HepG2 (cell line): ENCODE results near the gene HPS3. TPM values are rescaled to one million over a fixed set of nuclear protein-coding genes. Genes with fewer than 3 reads are reported as not detected.

Experiments
- ARNT ChIP-seq: fragments of 450-650 bp; IDR thresholded peaks from 2 replicates; pipeline ENCODE4 v1.6.1; 2017
- CBX5 ChIP-seq: sonication (generic); formaldehyde crosslinking; IDR thresholded peaks from 2 replicates; pipeline ENCODE4 v1.4.0; 2020; ENCODE audit warnings: missing genetic modification reagents, borderline replicate concordance
- KLF16 ChIP-seq, 2 experiments: sonication (generic) in 1 of 2; formaldehyde crosslinking in 1 of 2; IDR thresholded peaks; 2 replicates each; pipeline versions ENCODE4 v1.6.1 to v1.8.0; 2016 to 2023; ENCODE audit warnings: missing genetic modification reagents in 2 of 2, missing compliant biosample characterization in 1 of 2
- KMT2B ChIP-seq: IDR thresholded peaks from 2 replicates; pipeline ENCODE4 v1.6.1; 2016; ENCODE audit warnings: missing genetic modification reagents, missing compliant biosample characterization
- SALL2 ChIP-seq: sonication (generic); formaldehyde crosslinking; IDR thresholded peaks from 2 replicates; pipeline ENCODE4 v1.8.1; 2023; ENCODE audit warnings: mild to moderate bottlenecking, missing genetic modification reagents, inconsistent platforms
- SRSF4 ChIP-seq: fragments of 200-400 bp; formaldehyde crosslinking; IDR thresholded peaks from one replicate; pipeline ENCODE4 v1.6.1; 2018; ENCODE audit warnings: mild to moderate bottlenecking, low read depth, low read length, moderate library complexity; ENCODE audit not compliant: poor library complexity, severe bottlenecking
- polyA plus RNA-seq, 8 experiments: library from polyadenylated mRNA; depleted of rRNA in 3 of 8; stranded (reverse) in 7 of 8; unstranded in 1 of 8; fragments of >200 nt; fragmentation: Illumina TruSeq in 4 of 8; extraction: Trizol in 4 of 8; gene quantifications; 2 replicates each; pipeline versions ENCODE4 v1.2.1 to v1.2.3, GENCODE V29; 2011 to 2016; ENCODE audit warnings: low read depth in 4 of 8, missing spikeins in 1 of 8, mixed read lengths in 1 of 8; ENCODE audit not compliant: insufficient read depth in 1 of 8
- total RNA-seq, 5 experiments: library from RNA; depleted of rRNA; stranded (reverse); fragments of >200 nt; fragmentation: Illumina TruSeq; extraction: Trizol; gene quantifications; 2 replicates each; pipeline ENCODE4 v1.2.3, GENCODE V29; 2016; ENCODE audit warnings: low read depth in 1 of 5
- TF ChIP-seq, protein P1 (sequence below): sonication (generic); formaldehyde crosslinking; IDR thresholded peaks from 2 replicates; pipeline ENCODE4 v1.4.0; 2020; ENCODE audit warnings: missing genetic modification reagents, borderline replicate concordance
- TF ChIP-seq, protein P2 (sequence below): IDR thresholded peaks from 2 replicates; pipeline ENCODE4 v1.6.1; 2016; ENCODE audit warnings: low read depth, missing genetic modification reagents, missing compliant biosample characterization
- TF ChIP-seq, protein P3 (sequence below): sonication (generic); formaldehyde crosslinking; IDR thresholded peaks from 2 replicates; pipeline ENCODE4 v1.4.0; 2020; ENCODE audit warnings: mild to moderate bottlenecking, missing genetic modification reagents
- TF ChIP-seq, protein P4 (sequence below): sonication (generic); formaldehyde crosslinking; IDR thresholded peaks from 2 replicates; pipeline ENCODE4 v1.8.0; 2022; ENCODE audit warnings: missing genetic modification reagents, mild to moderate bottlenecking, inconsistent platforms, borderline replicate concordance

The HPS3 gene
- total and polyA plus RNA-seq, 2 of the 13 experiments (the other 11 are each of a cell fraction or from before 2014, with no cell fraction given) = 9.5 to 18.9 TPM

DNA sequence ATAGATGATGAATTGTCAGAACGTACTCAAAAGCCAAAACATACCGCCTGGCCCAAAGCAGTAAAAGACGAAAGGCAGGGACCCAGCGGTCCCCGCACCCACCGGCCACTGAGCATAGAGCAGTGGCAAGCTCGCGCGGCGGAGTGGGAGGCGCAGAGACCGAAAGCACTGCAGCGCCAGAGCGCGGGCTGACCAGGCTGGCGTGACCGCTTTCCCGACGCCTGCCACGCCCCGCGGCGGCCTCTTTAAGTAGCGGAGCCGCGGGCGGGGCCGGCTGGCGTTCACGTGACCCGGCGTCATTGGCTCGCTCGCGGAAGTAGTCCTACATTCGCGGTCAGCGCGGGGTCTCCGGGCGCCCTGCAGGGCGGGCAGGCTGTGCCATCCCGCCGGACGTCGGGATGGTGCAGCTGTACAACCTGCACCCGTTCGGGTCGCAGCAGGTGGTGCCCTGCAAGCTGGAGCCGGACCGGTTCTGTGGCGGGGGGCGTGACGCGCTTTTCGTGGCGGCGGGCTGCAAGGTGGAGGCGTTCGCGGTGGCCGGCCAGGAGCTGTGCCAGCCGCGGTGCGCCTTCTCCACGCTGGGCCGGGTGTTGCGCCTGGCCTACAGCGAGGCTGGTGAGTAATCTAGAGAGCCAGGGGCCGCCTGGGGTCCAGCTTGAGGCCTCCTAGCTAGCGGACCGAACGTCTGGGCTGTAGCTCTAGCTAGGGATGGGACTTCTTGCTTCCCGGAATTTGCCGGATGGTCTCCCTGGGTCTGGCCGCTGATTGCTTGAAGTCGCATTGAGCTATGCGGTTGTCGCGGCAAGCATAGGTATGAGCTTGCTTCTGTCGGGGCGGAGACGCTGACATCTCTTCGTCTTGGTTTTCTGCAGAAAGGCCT is at the start of gene HPS3 (continued):
- peak in 1 of 2 experiments; percentile 85; a peak in 2 of 4 replicates for TF ChIP-seq KLF16 (CRISPR knock-in tag; IDR thresholded peaks at IDR 0.05)
- no peak; the same call in 1 of the 2 replicates for TF ChIP-seq CBX5 (CRISPR knock-in tag)
- TF ChIP-seq KMT2B = peak; percentile 91
- peak; percentile 41; the same call in 1 of the 2 replicates for TF ChIP-seq SALL2 (CRISPR knock-in tag)
- TF ChIP-seq, protein P1, sequence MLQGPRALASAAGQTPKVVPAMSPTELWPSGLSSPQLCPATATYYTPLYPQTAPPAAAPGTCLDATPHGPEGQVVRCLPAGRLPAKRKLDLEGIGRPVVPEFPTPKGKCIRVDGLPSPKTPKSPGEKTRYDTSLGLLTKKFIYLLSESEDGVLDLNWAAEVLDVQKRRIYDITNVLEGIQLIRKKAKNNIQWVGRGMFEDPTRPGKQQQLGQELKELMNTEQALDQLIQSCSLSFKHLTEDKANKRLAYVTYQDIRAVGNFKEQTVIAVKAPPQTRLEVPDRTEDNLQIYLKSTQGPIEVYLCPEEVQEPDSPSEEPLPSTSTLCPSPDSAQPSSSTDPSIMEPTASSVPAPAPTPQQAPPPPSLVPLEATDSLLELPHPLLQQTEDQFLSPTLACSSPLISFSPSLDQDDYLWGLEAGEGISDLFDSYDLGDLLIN = peak; percentile 19
- TF ChIP-seq SRSF4 = no peak
- no peak for TF ChIP-seq ARNT
- TF ChIP-seq, protein P2, sequence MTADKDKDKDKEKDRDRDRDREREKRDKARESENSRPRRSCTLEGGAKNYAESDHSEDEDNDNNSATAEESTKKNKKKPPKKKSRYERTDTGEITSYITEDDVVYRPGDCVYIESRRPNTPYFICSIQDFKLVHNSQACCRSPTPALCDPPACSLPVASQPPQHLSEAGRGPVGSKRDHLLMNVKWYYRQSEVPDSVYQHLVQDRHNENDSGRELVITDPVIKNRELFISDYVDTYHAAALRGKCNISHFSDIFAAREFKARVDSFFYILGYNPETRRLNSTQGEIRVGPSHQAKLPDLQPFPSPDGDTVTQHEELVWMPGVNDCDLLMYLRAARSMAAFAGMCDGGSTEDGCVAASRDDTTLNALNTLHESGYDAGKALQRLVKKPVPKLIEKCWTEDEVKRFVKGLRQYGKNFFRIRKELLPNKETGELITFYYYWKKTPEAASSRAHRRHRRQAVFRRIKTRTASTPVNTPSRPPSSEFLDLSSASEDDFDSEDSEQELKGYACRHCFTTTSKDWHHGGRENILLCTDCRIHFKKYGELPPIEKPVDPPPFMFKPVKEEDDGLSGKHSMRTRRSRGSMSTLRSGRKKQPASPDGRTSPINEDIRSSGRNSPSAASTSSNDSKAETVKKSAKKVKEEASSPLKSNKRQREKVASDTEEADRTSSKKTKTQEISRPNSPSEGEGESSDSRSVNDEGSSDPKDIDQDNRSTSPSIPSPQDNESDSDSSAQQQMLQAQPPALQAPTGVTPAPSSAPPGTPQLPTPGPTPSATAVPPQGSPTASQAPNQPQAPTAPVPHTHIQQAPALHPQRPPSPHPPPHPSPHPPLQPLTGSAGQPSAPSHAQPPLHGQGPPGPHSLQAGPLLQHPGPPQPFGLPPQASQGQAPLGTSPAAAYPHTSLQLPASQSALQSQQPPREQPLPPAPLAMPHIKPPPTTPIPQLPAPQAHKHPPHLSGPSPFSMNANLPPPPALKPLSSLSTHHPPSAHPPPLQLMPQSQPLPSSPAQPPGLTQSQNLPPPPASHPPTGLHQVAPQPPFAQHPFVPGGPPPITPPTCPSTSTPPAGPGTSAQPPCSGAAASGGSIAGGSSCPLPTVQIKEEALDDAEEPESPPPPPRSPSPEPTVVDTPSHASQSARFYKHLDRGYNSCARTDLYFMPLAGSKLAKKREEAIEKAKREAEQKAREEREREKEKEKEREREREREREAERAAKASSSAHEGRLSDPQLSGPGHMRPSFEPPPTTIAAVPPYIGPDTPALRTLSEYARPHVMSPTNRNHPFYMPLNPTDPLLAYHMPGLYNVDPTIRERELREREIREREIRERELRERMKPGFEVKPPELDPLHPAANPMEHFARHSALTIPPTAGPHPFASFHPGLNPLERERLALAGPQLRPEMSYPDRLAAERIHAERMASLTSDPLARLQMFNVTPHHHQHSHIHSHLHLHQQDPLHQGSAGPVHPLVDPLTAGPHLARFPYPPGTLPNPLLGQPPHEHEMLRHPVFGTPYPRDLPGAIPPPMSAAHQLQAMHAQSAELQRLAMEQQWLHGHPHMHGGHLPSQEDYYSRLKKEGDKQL (CRISPR knock-in tag) = 0 out of 2 replicates have a peak, but pooled peaks have one; percentile 2
- TF ChIP-seq, protein P3, sequence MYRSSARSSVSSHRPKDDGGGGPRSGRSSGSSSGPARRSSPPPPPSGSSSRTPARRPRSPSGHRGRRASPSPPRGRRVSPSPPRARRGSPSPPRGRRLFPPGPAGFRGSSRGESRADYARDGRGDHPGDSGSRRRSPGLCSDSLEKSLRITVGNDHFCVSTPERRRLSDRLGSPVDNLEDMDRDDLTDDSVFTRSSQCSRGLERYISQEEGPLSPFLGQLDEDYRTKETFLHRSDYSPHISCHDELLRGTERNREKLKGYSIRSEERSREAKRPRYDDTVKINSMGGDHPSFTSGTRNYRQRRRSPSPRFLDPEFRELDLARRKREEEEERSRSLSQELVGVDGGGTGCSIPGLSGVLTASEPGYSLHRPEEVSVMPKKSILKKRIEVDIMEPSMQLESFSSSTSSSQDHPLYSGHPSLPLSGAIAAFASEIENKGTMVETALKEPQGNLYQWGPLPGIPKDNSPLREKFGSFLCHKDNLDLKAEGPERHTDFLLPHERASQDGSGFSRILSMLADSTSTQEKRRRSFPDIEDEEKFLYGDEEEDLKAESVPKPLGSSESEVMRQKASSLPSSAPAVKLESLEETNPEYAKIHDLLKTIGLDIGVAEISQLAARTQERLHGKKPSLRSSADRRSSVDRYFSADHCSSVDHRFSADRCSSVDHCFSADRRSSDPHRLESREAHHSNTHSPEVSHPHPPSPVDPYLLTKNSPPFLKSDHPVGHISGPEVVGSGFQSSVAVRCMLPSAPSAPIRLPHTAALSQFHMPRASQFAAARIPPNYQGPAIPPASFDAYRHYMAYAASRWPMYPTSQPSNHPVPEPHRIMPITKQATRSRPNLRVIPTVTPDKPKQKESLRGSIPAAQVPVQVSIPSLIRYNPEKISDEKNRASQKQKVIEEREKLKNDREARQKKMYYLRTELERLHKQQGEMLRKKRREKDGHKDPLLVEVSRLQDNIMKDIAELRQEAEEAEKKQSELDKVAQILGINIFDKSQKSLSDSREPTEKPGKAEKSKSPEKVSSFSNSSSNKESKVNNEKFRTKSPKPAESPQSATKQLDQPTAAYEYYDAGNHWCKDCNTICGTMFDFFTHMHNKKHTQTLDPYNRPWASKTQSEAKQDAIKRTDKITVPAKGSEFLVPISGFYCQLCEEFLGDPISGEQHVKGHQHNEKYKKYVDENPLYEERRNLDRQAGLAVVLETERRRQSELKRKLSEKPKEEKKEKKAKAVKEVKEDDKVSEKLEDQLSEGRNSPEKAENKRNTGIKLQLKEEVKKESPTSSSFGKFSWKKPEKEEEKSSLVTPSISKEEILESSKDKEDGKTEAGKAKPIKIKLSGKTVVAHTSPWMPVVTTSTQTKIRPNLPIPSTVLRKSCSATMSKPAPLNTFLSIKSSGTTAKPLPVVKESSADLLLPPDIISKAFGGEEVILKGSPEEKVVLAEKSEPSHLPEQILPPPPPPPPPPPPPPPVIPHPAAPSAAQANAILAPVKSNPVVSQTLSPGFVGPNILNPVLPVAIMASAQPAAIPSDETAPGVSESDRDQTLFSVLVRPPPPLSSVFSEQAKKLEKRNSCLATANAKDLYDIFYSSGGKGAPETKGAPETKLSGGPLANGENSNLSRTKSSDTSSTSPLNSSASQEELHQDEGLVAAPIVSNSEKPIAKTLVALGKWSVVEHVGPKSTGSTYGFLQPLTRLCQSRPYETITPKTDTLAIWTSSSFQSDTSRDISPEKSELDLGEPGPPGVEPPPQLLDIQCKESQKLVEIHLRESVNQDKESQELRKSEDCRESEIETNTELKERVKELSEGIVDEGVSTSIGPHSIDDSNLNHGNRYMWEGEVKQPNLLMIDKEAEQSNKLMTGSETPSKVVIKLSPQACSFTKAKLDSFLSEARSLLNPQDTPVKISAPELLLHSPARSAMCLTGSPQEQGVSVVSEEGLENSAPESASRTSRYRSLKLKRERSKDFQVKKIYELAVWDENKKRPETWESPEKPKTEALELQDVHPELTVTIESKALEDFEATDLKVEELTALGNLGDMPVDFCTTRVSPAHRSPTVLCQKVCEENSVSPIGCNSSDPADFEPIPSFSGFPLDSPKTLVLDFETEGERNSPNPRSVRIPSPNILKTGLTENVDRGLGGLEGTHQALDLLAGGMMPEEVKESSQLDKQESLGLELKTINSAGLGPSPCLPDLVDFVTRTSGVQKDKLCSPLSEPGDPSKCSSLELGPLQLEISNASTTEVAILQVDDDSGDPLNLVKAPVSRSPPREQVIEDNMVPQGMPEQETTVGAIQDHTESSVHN (CRISPR knock-in tag) = no peak
- TF ChIP-seq, protein P4, sequence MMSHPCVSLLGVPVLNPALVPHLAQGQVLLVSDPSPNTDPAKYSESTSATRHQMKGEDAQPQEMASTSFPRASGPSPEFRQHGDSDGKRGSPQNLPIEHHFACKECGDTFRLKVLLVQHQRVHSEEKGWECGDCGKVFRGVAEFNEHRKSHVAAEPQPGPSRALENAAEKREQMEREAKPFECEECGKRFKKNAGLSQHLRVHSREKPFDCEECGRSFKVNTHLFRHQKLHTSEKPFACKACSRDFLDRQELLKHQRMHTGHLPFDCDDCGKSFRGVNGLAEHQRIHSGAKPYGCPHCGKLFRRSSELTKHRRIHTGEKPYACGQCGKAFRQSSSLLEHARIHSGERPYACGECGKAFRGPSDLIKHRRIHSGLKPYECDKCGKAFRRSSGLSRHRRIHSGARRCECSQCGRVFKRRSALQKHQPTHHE (CRISPR knock-in tag) = peak; percentile 92; the same call in 1 of the 2 replicates
